Caco-2 (cell line): ENCODE results near the gene AGAP4. TPM values are rescaled to one million over a fixed set of nuclear protein-coding genes. Genes with fewer than 3 reads are reported as not detected.
"Not testable (repeated sequence)": the region's sequence is repeated elsewhere in the genome, so short reads cannot be mapped to it uniquely, and the experiment has no call there.

Source experiments
- BruUV-seq: library from RNA; stranded (reverse); fragments of 400-500 nt; replicated peaks from 2 replicates; lab custom pipeline; 2021; lab: Mats Ljungman, UMichigan
- CTCF ChIA-PET: fragments of 300-600 bp; sonication (Branson Sonifier 250); formaldehyde crosslinking; loops from one replicate; lab custom pipeline; 2022; ENCODE audit warnings: antibody characterized with exemption; lab: Charles Lee
- POLR2A ChIA-PET: fragments of 300-600 bp; sonication (Branson Sonifier 250); formaldehyde crosslinking; loops from one replicate; lab custom pipeline; 2022; ENCODE audit warnings: antibody characterized with exemption; lab: Charles Lee
- DNase-seq, 2 experiments: peaks; one replicate each; pipeline versions ENCODE4 v3.0.0 to v3.0.0-alpha.2; 2020 to 2022
- H3K27me3 ChIP-seq: replicated peaks from 2 replicates; pipeline ENCODE4 v1.6.0; 2011; ENCODE audit warnings: low read length; ENCODE audit not compliant: control insufficient read depth, insufficient read depth
- H3K36me3 ChIP-seq: 2 replicates; pipeline ENCODE4 v1.5.1; 2011; ENCODE audit warnings: low read length; ENCODE audit not compliant: control insufficient read depth, insufficient read depth
- H3K4me1 ChIP-seq: fragments of 250-450 bp; sonication (Bioruptor Pico); 2 replicates; pipeline ENCODE4 v1.5.1; 2020; ENCODE audit warnings: mild to moderate bottlenecking
- H3K4me3 ChIP-seq: 2 replicates; pipeline ENCODE4 v1.5.1; 2011; ENCODE audit warnings: low read depth, mild to moderate bottlenecking, control low read depth, low read length
- H3K9me3 ChIP-seq: fragments of 250-450 bp; sonication (Bioruptor Pico); 2 replicates; pipeline ENCODE4 v1.5.1; 2020; ENCODE audit warnings: mild to moderate bottlenecking, moderate library complexity
- H3K27ac Mint-ChIP-seq: one replicate; pipeline ENCODE4 v1.8.0; 2022; ENCODE audit warnings: mixed read lengths; ENCODE audit not compliant: unreplicated experiment
- H3K27me3 Mint-ChIP-seq: one replicate; pipeline ENCODE4 v1.8.0; 2022; ENCODE audit warnings: mixed read lengths; ENCODE audit not compliant: insufficient read depth, unreplicated experiment
- H3K36me3 Mint-ChIP-seq: one replicate; pipeline ENCODE4 v1.8.0; 2022; ENCODE audit warnings: mild to moderate bottlenecking, mixed read lengths; ENCODE audit not compliant: insufficient read depth, unreplicated experiment
- H3K4me1 Mint-ChIP-seq: one replicate; pipeline ENCODE4 v1.8.0; 2022; ENCODE audit warnings: low read depth, mixed read lengths; ENCODE audit not compliant: unreplicated experiment
- H3K4me3 Mint-ChIP-seq: one replicate; pipeline ENCODE4 v1.8.0; 2022; ENCODE audit warnings: mild to moderate bottlenecking, moderate library complexity, mixed read lengths; ENCODE audit not compliant: unreplicated experiment
- H3K9me3 Mint-ChIP-seq: one replicate; pipeline ENCODE4 v1.8.0; 2022; ENCODE audit warnings: mixed read lengths; ENCODE audit not compliant: unreplicated experiment
- CTCF ChIP-seq, 2 experiments: fragments of 200-600 bp in 1 of 2; IDR thresholded peaks; 1 replicate in 1 of 2; 2 replicates in 1 of 2; pipeline versions ENCODE4 v1.5.1 to v1.8.0; 2011 to 2022; ENCODE audit warnings: antibody characterized with exemption in 1 of 2, control low read depth in 1 of 2, inconsistent platforms in 1 of 2, low read depth in 1 of 2, low read length in 1 of 2, mild to moderate bottlenecking in 1 of 2, moderate library complexity in 1 of 2; ENCODE audit not compliant: insufficient read depth in 1 of 2, severe bottlenecking in 1 of 2, unreplicated experiment in 1 of 2
- intact Hi-C: fragments of 100-400 bp; cut with micrococcal nuclease; formaldehyde crosslinking; loops from one replicate; pipeline ENCODE4 v1.10.0; 2022; ENCODE audit not compliant: unreplicated experiment
- total RNA-seq: library from RNA; stranded (reverse); gene quantifications from 2 replicates; pipeline ENCODE4 v1.2.3, GENCODE V29; 2022

Gene AGAP4
- total RNA-seq, 1 experiment from 2014 or later: 45.2 TPM

- Mint-ChIP-seq H3K9me3 (peaks cover 9% of the 10 kb centered on the region), H3K36me3 (peaks cover 9% of the 10 kb centered on the region), H3K4me3 (no peak overlapping the region), H3K27ac (no peak overlapping the region), H3K4me1 (no peaks in the 10 kb centered on the region), H3K27me3 (no peaks in the 10 kb centered on the region)
- no TSS peak for BruUV-seq
- CTCF ChIA-PET: no interaction called here
- DNase-seq: no peak
- POLR2A ChIA-PET: no interaction called here
- intact Hi-C loops: loop anchor here (1.0 kb wide), 1 partner anchor 11 kb away; no protein-coding TSS in a partner anchor
- TF ChIP-seq CTCF (IDR thresholded peaks at IDR 0.05; ENCODE audit: insufficient read depth in 1 of 2, low read depth in 1 of 2, low read length in 1 of 2, severe bottlenecking in 1 of 2, unreplicated experiment in 1 of 2): no peak
- Histone ChIP-seq H3K27me3 (no peaks in the 10 kb centered on the region), H3K36me3 (no peaks in the 10 kb centered on the region), H3K4me1 (no peaks in the 10 kb centered on the region), H3K9me3 (no peaks in the 10 kb centered on the region), H3K4me3 (no peak overlapping the region)
Observed at GRCh38 chr10:45817912-45818311, 29.4 kb downstream of the AGAP4 start.

GRCh38 chr10:45817130-45817859 is 30.0 kb downstream of the AGAP4 start:
- no peak overlapping the region for H3K4me3 Mint-ChIP-seq
- TF ChIP-seq CTCF (IDR thresholded peaks at IDR 0.05; ENCODE audit: insufficient read depth in 1 of 2, low read depth in 1 of 2, low read length in 1 of 2, severe bottlenecking in 1 of 2, unreplicated experiment in 1 of 2): no peak
- DNase-seq: no peak
- Histone ChIP-seq H3K4me1 (no peaks in the 10 kb centered on the region), H3K4me3 (no peak overlapping the region), H3K9me3 (no peaks in the 10 kb centered on the region), H3K36me3 (no peaks in the 10 kb centered on the region), H3K27me3 (no peaks in the 10 kb centered on the region)
- peaks cover 9% of the 10 kb centered on the region for H3K9me3 Mint-ChIP-seq
- ChIA-PET POLR2A (no interaction called here), CTCF (no interaction called here)
- H3K27me3 Mint-ChIP-seq: no peaks in the 10 kb centered on the region
- peaks cover 9% of the 10 kb centered on the region for H3K36me3 Mint-ChIP-seq
- no peak overlapping the region for H3K27ac Mint-ChIP-seq
- no TSS peak for BruUV-seq
- intact Hi-C loops: no loop called here
- H3K4me1 Mint-ChIP-seq: no peaks in the 10 kb centered on the region

- H3K9me3 Mint-ChIP-seq, BruUV-seq, DNase-seq, CTCF ChIA-PET, H3K9me3 ChIP-seq, H3K4me3 Mint-ChIP-seq, POLR2A ChIA-PET, H3K4me3 ChIP-seq, H3K27me3 Mint-ChIP-seq, H3K4me1 Mint-ChIP-seq, H3K27ac Mint-ChIP-seq, H3K27me3 ChIP-seq, H3K4me1 ChIP-seq, H3K36me3 ChIP-seq, intact Hi-C loops, H3K36me3 Mint-ChIP-seq: not testable (repeated sequence)
Observed at GRCh38 chr10:45814146-45814545, 33.2 kb downstream of the AGAP4 start.

- H3K4me3 ChIP-seq, DNase-seq, H3K36me3 ChIP-seq, H3K9me3 Mint-ChIP-seq, POLR2A ChIA-PET, intact Hi-C loops, H3K4me1 ChIP-seq, H3K4me1 Mint-ChIP-seq, H3K27me3 ChIP-seq, BruUV-seq, H3K36me3 Mint-ChIP-seq, H3K27ac Mint-ChIP-seq, H3K4me3 Mint-ChIP-seq, H3K27me3 Mint-ChIP-seq, CTCF ChIA-PET, H3K9me3 ChIP-seq: not testable (repeated sequence)
Observed at GRCh38 chr10:45812959-45813358, 34.3 kb downstream of the AGAP4 start.
